A172 (cell line): ENCODE measurements around the gene TEDDM1. TPM values are rescaled to one million over a fixed set of nuclear protein-coding genes. Genes with fewer than 3 reads are reported as not detected.

ENCODE experiments used
- DNase-seq: peaks from one replicate; pipeline ENCODE4 v3.0.0-alpha.2; 2015; ENCODE audit warnings: low spot score
- total RNA-seq: library from RNA; depleted of rRNA; stranded (reverse); fragments of >200 nt; shearing (Covaris generic); gene quantifications from 2 replicates; pipeline ENCODE4 v1.2.3, GENCODE V29; 2014

TEDDM1 gene
- total RNA-seq, 1 experiment from 2014 or later = not detected

DNA sequence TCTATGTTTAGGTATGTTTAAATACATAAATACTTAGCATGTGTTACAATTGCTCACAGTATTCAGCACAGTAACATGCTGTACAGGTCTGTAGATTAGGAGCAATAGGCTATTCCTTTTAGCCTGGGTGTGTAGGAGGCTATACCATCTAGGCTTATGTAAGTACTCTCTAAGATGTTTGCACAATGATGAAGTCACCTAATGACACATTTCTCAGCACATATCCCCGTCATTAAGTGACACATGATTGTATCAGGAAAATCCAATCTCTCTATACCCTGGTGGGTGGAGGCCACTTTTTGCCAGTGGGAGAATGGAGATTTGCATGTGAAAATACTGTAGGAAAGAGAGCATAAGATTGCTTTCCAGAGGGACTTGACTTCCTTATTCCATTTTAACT lies 5.5 kb upstream of the TEDDM1 start:
- no peak for DNase-seq

DNA sequence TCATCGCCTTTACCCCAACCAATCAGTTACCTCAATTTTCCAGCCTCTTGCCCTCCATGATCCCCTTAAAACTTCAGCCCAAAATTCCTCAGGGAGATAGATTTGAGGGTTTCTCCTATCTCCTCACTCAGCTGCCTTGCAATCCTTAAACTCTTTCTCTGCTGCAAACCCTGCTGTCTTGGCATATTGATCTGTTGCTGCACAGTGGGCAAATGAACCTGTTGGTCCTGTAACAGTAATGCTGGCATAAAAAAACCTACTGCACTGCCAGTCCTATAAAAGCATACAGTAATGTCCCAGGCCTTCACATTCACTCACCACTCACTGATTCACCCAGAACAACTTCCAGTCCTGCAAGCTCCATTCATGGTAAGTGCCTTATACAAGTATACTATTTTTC lies 5.1 kb upstream of the TEDDM1 start:
- no peak for DNase-seq

DNA sequence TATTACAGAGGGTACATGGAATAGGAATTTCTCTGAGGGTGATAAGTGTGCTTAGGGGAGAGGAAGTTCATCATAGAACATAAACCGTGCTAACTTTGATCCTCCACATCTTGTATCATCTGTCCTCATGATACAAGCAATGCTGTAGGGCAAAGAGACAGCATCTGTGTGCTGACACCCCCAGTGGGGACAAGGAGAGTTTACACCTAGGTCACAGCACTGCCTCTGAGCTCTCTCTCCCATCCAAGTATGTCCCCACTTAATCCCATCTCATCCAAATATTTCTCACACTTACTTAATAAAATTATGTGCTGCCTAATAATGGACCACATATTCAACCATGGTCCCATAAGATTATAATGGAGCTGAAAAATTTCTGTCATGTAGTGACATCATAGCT lies 4.3 kb upstream of the TEDDM1 start:
- no peak for DNase-seq

DNA sequence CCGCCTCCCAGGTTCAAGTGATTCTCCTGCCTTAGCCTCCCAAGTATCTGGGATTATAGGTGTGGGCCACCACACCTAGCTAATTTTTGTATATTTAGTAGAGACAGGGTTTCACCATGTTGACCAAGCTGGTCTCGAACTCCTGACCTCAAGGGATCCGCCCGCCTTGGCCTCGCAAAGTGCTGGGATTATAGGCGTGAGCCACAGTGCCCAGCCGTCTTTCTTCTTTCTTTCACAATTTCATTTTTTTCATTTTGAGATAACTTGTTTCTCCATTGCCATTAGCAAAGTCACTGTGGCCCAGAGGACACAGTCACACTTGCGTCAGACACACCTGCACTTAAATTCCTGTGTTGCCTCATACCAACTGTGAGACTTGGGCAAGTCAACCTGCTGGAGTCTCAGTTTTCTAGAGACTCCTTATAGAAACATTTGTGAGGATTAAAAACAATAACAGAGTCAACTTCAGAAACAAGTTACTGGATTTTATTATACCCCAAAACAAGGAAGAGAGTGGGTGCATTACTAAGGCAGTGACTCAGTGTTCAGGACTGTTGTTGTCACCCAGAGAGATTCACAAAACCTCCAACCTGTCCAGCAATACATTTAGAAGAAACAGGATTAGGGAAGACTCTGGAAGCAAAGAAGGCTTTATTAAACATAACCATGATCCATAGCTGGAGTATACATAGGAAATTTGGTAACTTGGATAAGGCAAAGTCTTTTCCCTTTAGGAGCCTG lies 2.6 kb downstream of the TEDDM1 start:
- DNase-seq = no peak

DNA sequence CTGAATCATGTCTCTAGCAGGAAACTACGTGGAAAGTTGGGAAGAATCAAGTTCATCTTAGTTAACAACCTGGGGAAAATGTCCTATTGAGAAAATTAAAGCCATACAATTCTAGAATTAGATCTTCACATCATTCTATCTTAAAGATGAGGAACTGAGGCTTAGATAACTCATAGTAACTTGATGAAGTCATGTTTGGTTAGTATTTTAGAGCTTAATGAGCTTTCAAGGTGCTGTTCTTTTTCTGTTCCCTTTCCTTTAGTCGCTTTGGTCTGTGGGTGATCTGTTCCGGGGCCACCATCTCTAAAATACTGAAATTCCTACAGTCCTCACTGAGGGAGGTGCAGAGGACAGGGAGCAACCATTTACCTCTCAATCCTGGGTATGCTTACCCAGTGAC lies 4.6 kb downstream of the TEDDM1 start:
- no peak for DNase-seq

DNA sequence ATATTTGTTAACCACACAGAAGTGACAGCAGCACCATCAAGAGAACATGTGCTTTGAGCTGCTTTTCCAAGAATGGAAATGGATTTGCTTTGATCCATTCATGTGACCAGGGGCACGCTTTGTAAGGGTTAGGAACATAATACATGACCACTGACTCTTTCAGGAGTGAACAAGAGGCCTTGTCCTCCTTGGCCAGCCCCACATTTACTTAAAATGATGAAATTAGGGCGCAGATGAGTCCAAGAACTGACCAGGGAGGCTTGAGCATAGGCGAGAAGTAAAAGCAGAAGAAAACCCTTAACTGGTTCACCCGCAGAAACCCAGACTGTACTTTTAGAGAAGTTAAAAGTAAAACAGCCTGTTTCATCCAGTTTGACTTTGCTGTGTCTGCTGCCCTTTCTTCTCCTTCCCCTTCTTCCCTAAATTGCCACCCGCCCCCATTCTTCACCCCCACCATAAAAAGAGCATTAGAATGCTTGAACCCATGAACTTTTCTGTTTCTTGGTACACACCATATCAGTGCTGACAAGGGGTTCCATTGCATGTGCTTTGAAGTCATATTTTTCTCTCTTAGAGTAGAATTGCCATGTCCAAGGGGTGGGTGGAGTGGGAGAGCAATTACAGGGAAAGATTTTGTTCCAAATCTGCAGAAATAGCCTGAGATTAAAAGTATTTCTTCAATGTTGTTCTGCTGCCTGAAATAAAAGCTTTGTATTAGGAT lies 6.3 kb downstream of the TEDDM1 start:
- no peak for DNase-seq

DNA sequence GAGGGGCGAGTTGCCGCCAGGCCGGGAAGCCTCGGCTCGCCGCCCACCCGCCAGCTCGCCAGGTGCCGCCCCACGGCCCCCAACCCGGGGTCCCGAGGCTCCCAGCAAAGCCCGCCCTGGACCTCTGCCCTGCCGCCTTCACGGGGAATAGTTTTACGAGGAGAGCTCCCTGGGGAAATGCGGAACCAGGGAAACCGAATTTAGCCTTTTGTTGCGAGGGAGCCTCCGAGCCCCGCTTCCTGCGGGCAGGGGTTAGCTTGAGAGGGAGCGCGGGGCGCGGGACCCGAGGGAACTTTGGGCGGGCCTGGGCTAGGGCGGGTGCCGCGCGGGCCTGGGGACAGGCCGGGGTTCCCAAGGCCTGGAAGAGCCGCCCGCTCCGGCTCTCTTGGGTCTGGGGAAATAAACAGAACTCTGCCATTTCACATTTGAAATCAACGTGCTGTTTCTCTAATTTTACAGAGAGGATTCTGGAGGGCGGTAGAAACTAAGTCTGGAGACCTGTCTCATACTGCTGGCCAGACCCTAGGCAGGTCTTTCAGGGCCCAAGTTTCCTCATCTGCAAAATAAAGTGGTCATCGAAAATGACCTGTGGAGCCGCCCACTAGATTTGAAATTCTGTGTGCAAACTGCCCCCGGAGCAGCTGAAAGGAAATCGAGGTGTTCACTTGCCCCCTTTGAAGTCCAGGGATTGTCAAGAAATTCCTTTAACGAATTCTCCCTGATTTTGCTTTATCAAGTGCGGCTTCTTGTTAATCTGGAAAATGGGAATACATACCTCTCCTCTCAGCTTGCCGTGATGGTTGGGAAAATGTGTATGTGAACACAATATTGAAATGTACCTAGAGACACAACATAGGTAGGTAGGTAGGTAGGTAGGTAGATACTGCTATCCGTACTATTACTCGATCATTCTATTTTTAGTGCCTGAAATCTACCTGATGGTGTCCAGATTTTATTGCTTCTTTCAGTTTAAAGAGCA lies 8.1 kb downstream of the TEDDM1 start:
- no peak for DNase-seq

DNA sequence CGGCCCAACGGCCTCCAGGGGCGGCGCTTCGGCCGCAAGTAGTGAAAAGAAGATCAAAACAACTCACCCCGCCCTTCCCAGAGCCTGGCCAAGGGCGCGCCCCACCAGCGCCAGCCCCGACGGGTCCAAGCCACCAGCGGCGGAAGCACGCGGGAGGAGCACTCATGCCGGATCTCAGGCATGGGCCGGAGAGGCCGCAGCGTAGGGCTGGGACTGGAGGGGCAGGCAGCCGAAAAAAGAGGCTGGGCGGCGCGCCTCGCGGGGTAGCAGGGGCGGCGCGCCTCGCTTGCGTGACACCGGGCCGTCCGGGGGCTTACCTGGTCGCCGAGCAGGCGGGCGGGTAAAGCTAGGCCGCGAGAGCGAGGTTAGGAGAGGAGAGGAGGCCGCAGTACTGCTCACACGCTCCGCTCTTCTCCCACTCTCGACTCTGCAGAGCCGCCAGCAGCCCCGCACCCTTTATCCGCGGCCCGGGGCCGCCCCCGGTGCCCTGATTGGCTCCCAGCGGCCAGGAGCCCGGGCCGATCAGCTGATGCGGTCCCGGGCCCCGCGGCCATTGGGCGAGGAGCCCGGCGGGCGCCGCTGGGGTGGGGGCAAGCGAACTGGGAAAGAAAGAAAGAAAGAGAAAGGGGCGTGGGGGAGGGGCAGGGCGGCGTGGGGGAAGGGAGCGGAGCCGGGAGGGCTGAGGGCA lies 9.0 kb downstream of the TEDDM1 start, which contains the start of gene GLUL:
TSS of gene GLUL (minus strand) at position 429 of the 688 bp plus-strand sequence. CDS start 3,053 bp downstream, outside the sequence.
- DNase-seq = peak; percentile 75

DNA sequence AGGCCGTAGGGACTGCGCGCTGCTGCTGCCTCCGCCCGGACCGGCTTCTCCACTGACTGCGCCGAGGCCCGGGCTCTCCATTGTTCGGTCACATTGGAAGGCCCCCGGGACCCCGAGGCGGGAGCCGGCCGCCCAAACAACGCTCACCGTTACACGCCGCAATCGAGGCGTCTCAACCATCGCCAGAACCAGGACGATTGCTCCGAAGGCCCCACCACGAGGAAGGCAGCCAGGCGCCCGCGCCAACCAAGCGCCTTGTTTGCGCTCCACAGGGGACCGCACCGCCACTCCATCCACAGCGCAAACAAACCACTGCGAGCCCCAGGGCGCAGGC lies 9.5 kb downstream of the TEDDM1 start:
- DNase-seq = no peak

DNA sequence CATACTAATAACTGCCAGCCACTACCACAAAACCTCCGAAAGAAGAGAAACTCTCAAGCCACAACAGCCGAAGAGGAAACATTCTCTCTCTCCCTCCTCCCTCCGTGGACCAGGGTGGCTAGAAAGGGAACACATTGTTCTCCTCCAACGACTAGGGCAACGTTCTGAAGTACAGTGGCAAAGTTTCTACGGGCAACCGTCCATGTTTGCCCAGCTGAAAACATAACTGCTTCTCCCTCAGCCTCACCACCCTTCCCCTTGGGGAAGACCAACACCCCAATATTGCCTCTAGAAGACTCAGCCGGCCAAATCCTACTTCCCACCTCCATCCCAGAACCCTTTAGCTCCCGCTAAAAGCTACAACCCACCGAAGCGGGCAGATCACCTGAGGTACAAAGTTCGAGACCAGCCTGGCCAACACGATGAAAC lies 10.8 kb downstream of the TEDDM1 start:
- DNase-seq = no peak

DNA sequence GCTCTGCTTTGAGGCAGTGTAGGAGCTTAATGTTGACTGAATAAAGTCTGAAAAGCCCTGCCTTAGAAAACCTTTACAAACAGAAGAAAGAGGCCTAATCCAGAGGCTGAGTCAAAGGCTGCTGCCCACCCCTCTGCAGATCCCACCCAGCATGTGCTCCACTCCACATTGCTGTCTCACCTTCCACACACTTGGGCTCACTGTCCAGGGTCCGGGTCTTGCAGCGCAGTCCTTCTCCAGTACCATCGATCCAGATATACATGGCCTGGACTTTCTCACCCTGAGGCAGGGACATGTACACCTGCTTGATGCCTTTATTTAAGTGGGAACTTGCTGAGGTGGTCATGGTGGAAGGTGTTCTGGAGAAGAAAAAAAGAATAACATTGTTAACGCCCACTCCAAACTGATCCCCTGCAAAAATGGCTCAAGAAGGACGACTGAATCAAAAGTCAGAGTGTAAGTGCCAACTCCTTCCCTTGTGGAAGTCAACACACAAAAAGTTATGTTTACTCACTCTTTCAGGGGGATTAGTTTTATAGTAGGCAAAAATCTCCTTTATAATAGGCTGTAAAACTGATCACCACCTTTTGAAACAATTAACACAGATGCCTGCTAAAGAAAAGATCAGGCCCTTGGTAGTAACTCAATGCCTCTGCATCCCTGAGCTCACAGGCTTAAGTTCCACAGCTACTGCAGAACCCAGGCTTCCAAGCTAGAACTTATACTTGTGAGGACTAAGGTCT lies 11.9 kb downstream of the TEDDM1 start:
- no peak for DNase-seq

DNA sequence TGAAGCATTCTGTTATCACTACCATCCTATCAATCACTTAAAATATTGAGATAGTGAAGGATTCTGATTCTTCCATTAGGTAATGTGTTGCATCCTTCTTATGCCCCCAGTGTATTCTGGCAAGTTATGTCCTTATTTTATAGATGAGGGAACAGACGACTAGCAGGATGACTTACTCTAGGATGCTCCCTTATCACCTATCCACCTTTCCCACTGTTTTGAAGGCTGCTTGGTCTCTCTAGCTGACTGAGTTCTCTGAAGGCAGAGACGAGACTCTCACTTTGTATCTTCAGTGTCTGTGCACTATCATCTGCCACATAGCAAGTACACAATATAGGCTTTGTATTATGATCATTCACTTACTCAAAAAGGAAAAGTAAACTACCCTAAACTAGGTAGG lies 12.9 kb downstream of the TEDDM1 start:
- DNase-seq = no peak

DNA sequence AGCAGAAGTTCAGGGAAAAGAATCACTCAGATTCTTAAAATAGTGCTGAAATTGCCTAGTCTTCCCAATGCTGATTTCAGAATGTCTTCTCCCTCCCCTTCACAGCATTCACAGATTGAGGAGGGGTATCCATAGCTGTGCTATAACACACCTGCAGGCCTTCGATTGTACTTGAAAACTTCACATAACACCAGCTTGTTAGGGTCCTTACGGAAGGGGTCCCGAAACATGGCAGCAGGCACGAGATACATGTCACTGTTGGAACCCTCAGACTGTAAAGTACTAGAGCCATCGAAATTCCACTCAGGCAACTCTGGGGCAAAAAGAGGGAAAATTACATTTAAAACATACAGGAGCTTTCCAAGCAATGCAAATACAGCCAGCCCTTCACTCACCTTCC lies 13.5 kb downstream of the TEDDM1 start:
- DNase-seq = no peak

DNA sequence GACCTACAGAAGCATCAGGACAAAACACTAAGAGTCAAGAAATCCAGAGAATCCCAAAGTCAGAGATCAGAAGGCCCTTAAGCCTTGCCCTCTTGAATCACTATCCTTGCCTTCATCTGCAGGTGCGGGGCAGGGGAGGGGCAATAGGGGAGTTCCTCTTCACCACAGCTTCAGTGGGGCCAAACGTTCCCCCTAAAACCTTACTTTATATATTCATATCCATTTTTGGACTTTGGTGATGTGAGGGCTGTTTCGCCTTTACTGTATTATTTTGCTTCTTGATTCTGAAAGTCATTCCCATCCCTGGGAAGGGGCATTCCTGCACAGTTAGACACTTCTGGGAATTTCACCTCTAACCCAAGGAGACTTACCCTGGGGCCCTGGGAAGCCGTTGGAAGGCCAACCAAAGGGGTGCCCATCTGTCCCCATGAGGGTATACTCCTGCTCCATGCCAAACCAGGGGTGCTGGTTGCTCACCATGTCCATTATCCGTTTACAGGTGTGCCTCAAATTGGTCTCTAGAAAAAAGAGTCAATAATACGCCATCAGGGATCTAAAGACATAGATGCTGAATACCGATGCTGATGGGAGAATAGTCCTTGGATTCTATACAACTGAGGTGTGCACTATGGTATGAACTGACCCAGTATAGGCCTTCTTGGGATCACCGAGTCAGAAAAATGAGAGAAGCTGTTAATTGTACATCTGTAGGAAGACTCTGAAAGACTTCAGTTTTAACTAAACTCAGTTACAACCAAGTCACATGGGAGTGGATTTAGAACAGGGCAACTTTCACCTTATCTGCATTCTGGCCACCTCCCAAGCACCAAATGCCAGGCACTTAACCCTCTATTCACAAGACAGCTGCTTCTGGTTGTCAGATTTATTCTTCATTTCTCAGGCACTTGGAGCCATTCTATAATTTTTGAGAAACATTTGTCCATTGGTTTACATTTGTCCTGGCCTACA lies 14.3 kb downstream of the TEDDM1 start:
- DNase-seq = no peak

DNA sequence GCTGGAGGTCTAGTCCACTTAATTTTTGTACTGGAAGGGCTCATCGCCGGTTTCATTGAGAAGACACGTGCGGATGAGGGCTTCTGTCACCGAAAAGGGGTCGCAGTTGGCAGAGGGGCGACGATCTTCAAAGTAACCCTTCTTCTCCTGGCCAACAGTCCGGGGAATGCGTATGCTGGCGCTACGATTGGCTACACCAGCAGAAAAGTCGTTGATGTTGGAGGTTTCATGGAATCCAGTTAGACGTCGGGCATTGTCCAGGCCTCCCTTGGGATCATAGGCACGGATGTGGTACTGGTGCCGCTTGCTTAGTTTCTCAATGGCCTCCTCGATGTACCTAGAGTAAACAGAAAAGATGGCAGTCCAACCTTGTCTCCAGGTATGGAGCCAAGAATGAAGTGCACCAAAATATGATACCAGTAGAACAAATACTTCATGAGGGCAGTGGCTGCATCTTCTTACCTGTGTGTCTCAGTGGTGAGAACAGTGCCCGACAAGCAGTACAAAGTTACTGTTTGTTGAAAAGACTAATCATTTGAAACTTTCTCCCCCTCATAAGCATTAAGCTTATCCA lies 16.0 kb downstream of the TEDDM1 start:
- DNase-seq = no peak

DNA sequence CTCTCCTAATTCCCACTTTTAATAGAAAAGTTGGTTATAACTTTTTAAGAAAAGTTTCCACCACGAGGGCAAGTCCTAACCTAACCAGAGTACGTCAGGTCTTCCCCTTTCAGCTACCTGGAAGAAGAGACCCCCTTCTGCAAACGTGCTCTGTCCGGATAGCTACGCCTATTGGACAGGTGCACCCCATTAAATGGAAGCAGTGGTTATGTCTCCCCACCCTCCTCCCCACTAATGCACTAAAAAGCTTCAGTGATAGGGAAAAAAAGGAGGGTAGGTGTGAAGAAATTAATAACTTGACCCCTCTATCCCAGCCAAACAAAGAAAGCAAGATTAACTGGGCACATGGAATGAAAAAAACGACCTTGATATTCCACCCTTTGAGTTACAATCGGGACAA lies 16.5 kb downstream of the TEDDM1 start:
- no peak for DNase-seq

DNA sequence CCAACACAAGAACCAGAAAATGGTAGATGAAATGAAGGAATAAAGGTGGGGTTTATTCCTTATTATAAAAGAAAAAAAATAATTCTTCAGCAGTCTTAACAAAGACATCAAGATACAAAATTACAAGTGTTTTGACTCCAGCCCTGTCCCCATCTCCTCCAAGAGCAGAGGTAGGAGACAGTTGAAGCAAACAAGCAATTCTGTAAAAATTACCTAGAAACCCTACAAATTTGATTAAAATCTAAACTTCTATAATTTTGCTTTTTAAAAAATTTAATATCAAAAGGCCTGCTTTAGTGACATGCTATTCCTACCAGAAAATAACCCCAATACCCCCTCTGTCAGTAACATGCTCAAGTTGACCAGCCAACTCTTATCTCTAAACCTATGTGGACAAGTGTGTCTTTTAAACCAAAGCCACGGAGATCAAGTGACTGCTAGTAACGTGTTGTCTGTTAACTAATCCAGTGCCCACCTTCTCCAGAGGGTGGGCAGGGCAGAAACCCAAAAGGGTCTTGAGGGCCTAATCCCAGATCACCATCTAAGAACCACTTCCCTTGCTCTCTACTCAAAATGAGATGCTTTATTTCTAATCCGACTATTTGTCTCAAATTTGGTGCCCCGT lies 17.3 kb downstream of the TEDDM1 start:
- DNase-seq = no peak

DNA sequence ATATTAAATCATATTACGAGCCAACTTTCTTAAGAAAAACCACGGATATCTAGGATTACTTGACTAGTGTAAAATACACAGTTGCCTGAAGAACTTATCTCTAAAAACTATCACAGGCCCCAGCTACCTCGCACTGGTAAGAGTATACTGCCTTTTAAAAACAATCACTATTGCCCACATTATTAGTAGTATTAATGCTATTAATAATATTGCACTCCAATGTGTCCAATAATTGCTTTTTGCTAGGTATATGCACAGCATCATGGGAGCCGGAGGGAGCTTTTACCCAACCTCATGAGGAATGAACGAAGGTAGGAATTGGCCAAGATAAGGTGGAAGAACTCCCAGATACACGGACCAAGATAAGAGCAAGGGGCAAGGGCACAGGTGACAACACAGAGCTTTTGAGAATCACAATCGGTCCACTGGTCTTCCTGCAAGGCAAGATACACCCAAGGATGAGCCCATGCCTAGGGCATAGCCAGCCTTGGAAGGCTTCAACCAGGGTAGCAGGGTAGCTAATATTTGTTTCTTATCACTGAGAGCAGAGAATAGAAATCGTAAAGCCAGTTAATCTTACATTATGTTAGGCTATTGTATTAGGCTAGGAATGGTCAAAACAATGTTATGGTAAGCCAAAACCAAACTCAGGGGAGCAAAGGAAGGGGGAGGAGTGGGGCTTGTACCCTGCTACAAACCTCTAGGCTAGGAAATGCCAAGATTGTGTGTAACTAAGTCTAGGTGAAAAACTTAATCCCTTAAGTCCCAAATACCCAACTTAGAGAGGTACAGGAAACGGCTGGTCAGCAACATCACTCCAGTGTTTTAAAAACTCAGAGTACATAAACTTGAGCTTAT lies 18.3 kb downstream of the TEDDM1 start:
- no peak for DNase-seq
